Fibroblast of mammary gland (primary cell): ENCODE results near the gene PPP1R13B.

Source experiments
- DNase-seq: peaks from one replicate; pipeline ENCODE4 v3.0.0-alpha.2; 2010; ENCODE audit warnings: low read depth
- H3K4me3 ChIP-seq: 2 replicates; pipeline ENCODE4 v1.5.1; 2011; ENCODE audit warnings: low read depth, mild to moderate bottlenecking, low read length, moderate library complexity; ENCODE audit not compliant: control insufficient read depth
- TF ChIP-seq, protein P1 (sequence below): conservative IDR thresholded peaks from 2 replicates; pipeline ENCODE4 v1.5.1; 2011; ENCODE audit warnings: low read depth, low read length, inconsistent platforms; ENCODE audit not compliant: control insufficient read depth, insufficient read depth

The PPP1R13B gene

DNA sequence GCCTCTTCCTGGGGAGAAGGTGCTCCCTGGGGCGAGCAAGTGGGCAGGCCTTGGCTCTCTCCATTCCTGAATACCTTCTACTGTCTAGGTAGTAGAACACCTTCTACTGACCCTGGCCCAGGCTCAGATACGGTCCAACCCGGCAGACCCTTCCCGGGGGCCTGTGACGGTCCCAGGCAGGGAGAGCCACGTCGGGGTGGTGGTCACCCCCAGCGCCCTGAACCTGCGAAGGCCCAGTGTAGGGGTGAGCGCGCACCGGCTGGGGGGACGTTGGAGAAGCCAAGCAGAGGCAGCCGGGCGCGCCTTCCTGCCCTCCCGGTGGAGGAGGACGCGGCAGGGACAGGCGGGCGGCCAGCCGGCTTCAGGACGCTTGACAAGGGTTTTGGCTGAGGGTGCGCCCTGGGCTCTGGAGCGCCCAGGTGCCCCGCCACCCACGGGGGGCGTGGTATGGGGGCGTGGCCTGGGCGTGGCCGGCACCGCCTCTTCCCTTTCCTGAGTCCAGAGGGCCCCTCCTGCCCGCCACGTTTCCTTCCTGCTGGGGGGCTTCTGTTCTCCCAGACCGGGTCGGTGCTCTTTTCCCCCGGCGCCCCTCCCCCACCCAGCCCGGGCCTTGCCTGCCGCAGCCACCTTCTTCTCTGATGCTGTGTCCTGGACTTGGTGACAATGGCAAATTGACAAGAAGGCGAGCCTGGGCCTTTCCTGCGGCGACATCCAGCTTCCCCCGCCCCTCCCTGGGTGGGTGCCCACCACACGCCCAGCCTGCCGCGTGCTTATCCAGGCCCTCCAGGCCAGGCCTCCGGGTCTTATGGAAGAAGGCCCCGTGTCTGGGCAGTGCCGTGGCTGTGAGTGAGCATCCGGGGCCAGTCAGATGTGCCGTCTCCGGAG lies 24.5 kb upstream of the PPP1R13B start:
- TF ChIP-seq, protein P1, sequence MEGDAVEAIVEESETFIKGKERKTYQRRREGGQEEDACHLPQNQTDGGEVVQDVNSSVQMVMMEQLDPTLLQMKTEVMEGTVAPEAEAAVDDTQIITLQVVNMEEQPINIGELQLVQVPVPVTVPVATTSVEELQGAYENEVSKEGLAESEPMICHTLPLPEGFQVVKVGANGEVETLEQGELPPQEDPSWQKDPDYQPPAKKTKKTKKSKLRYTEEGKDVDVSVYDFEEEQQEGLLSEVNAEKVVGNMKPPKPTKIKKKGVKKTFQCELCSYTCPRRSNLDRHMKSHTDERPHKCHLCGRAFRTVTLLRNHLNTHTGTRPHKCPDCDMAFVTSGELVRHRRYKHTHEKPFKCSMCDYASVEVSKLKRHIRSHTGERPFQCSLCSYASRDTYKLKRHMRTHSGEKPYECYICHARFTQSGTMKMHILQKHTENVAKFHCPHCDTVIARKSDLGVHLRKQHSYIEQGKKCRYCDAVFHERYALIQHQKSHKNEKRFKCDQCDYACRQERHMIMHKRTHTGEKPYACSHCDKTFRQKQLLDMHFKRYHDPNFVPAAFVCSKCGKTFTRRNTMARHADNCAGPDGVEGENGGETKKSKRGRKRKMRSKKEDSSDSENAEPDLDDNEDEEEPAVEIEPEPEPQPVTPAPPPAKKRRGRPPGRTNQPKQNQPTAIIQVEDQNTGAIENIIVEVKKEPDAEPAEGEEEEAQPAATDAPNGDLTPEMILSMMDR = no peak
- H3K4me3 ChIP-seq = no peak overlapping the region
- no peak for DNase-seq

DNA sequence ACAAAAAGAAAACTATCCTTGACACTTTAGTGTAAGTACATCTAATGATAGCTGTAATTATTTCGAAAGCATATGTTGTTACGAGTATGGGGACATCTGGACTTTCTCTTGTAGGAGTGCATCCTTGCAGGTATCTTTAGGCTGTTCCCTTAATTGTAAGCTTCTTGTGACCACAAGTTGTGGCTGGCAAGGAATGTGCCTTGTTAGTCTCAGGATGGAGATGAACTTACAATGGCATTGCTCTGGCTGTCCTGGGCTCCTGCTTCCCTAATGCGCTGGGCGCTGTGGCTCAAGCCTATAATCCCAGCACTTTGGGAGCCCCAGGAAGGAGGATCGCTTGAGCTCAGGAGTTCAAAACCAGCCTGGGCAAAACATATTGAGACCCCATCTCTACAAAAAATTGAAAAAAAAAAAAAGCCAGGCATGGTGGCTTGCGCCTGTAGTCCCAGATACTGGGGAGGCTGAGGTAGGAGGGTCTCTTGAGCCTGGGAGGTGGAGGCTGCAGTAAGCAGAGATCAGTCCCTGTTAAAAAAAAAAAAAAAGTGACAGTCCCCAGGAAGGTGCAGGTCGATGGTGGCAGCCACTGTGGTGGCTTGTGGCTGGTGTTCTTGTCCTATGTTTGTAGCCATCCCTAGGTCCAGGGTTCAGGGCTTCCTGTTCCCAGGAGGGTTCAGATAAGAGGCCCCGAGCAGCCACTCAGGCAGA lies 23.7 kb upstream of the PPP1R13B start:
- no peak overlapping the region for H3K4me3 ChIP-seq
- TF ChIP-seq, protein P1 = no peak
- no peak for DNase-seq

DNA sequence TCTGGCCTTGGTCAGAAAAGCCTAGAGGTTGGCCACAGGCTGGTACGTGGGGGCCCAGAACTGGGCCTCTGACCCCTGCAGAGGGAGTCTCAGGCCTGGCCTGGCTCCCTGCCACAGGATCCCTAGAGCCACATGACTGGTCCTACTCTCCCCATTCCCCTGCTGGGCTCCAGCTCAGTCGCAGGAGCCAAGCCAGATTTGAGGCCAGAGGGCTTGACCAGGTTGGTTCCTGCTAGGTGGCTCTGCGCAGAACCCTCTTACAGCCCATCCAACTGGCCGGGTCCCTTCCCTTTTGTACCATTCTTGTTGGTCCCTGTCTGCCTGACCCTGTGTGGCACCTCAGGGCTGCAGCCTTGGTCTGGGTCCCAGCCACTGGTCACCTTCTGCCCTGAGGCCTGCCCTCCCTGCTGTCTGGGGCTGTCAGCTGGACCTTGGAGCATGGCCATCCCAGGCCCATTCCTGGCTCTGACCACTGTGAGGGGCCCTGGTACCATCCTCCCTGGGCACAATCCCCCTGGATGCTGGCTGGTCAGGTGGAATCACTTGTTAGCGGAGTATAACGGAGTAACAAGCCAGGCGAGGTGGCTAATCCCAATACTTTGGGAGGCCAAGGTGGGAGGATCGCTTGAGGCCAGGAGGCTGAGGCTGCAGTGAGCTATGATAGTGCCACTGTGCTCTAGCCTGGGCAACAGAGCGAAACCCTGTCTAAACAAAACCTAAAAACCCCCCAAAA lies 22.9 kb upstream of the PPP1R13B start:
- no peak for DNase-seq
- TF ChIP-seq, protein P1 = no peak
- no peak overlapping the region for H3K4me3 ChIP-seq

DNA sequence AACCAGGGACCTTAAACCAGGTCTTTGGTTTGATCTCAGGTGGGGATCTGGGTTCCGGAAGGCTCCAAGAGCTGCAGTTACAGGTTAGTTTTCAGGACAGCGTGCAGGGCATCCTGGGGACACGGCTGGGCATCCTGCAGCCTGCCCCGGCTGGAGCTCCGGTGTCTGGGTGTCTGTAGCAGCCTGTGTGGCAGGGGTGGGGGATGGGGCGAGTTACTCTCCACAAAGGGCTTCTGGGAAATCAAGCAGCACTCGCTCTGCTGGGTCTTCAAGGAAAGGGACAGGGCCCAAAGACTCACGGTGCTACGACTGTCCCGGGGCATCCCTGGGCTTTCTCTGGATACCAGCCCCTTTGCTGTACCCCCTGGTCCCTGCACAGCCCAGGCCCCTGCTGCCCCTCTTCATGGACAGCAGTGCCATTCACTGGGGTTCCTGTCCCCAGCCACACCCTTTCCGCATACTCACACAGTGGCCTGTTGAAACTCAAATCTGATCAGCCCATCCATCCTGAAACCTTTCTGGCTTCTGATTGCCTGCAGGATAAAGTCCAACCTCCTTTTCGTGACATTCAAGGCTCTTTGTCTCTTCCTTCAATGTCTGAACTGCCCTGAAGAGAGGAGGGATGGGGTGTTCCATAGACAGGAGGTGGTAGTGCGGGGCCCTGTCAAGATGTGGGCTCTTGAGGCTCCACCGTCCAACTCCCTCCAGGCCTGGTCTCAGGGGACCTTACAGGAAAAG lies 22.2 kb upstream of the PPP1R13B start:
- no peak overlapping the region for H3K4me3 ChIP-seq
- DNase-seq = no peak

DNA sequence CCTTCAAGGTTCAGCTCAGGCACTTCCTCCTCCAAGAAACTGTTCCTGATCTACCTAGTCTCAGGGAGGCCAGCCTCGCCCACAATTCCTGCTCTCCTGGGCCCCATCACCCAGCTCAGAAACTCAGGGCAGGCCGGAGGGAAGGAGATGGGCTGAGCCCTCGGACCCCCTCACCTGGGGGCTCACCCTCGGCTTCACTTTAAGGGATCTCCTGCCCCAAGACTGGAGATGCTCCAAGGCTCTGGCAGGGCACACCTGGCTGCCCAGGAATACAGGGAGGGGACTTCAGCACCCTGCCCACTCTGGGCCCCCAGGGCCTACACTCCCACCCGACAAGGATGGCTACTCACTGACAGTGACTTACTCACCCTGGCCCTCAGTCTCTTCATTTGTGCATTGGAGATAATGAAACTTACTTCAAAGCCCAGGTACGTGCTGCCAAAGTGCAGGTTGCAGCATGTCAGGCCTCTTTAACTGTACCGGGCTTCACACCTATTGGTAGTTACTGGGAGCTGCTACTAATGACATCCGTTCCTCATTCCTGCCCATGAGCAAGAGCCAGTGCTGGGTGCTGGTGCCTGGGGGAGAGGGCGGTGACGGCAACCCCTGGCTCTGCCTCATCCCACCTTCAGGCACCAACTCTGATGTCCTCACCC lies 21.0 kb upstream of the PPP1R13B start:
- TF ChIP-seq, protein P1 = no peak
- no peak for DNase-seq
- H3K4me3 ChIP-seq = no peak overlapping the region

More for the DNA sequence above, 22.2 kb upstream of the PPP1R13B start:
- TF ChIP-seq, protein P1 = no peak
